Measurements from ENCODE around the gene LGR5. TPM values are rescaled to one million over a fixed set of nuclear protein-coding genes. Genes with fewer than 3 reads are reported as not detected.

The LGR5 gene
- total and polyA plus RNA-seq, 9 of the 15 experiments (the other 6 are each of a cell fraction or from before 2014, with no cell fraction given), result not detected

GRCh38 chr12:71442567-71442931 is 3.0 kb downstream of the LGR5 start (continued):
- TF ChIP-seq STAT6 (CRISPR knock-in tag; IDR thresholded peaks at IDR 0.05), result no peak
- TF ChIP-seq TAF7 (tag; IDR thresholded peaks at IDR 0.05), result no peak
- TF ChIP-seq RREB1 (CRISPR knock-in tag; IDR thresholded peaks at IDR 0.05), result no peak
- TF ChIP-seq FOXK1 (CRISPR knock-in tag; IDR thresholded peaks at IDR 0.05; ENCODE audit: borderline replicate concordance), result no peak
- no peak for TF ChIP-seq E2F5 (CRISPR knock-in tag; IDR thresholded peaks at IDR 0.05)
- no peak for TF ChIP-seq FOSL1 (tag; conservative IDR thresholded peaks at IDR 0.05)
- TF ChIP-seq ZNF766 (CRISPR knock-in tag; conservative IDR thresholded peaks at IDR 0.05), result no peak
- no peak for TF ChIP-seq SMAD3 (CRISPR knock-in tag; conservative IDR thresholded peaks at IDR 0.05)
- no peak for TF ChIP-seq SMARCA4 (IDR thresholded peaks at IDR 0.05)
- TF ChIP-seq NRF1 (conservative IDR thresholded peaks at IDR 0.05 in 1 of 2, IDR thresholded peaks at IDR 0.05 in 1 of 2), result no peak

All from K562 (cell line).